NCI-H460 (cell line): ENCODE measurements around the gene ALPP. TPM values are rescaled to one million over a fixed set of nuclear protein-coding genes. Genes with fewer than 3 reads are reported as not detected.
A peak's percentile ranks its signal among the peaks of the same experiment; 100 is the strongest.
"Not testable (repeated sequence)": the region's sequence is repeated elsewhere in the genome, so short reads cannot be mapped to it uniquely, and the experiment has no call there.

Experiments
- DNase-seq: peaks from one replicate; pipeline ENCODE4 v3.0.0-alpha.2; 2016; ENCODE audit warnings: low read depth; ENCODE audit errors: extremely low read depth
- total RNA-seq: library from RNA; depleted of rRNA; stranded (reverse); fragments of >200 nt; shearing (Covaris generic); gene quantifications from 2 replicates; pipeline ENCODE4 v1.2.3, GENCODE V29; 2014

ALPP gene
- total RNA-seq, 1 experiment from 2014 or later: not detected

- DNase-seq: not testable (repeated sequence)
These were observed 1.3 kb downstream of the ALPP start for GRCh38 chr2:232379610-232380590.

- not testable (repeated sequence) for DNase-seq
These were observed 2.9 kb downstream of the ALPP start for GRCh38 chr2:232381204-232382031.

GRCh38 chr2:232382331-232383225 is 4.0 kb downstream of the ALPP start:
- no peak for DNase-seq

GRCh38 chr2:232384466-232384865 is 5.9 kb downstream of the ALPP start:
- no peak for DNase-seq

- DNase-seq: not testable (repeated sequence)
These were observed 6.5 kb downstream of the ALPP start for GRCh38 chr2:232385058-232385457.

- DNase-seq: no peak
These were observed 7.3 kb downstream of the ALPP start for GRCh38 chr2:232385660-232386489.

GRCh38 chr2:232386490-232386739 is 7.9 kb downstream of the ALPP start:
- no peak for DNase-seq

GRCh38 chr2:232386740-232387450 is 8.3 kb downstream of the ALPP start:
- DNase-seq: peak; percentile 16

- no peak for DNase-seq
These were observed 9.1 kb downstream of the ALPP start for GRCh38 chr2:232387451-232388171.

GRCh38 chr2:232388324-232388891 is 9.9 kb downstream of the ALPP start:
- no peak for DNase-seq

GRCh38 chr2:232389327-232389726 is 10.8 kb downstream of the ALPP start:
- DNase-seq: no peak

GRCh38 chr2:232390661-232391060 is 12.1 kb downstream of the ALPP start:
- DNase-seq: no peak

GRCh38 chr2:232393556-232393955 is 15.0 kb downstream of the ALPP start:
- DNase-seq: no peak

GRCh38 chr2:232394431-232394830 is 15.9 kb downstream of the ALPP start:
- DNase-seq: not testable (repeated sequence)

- no peak for DNase-seq
These were observed 17.0 kb downstream of the ALPP start for GRCh38 chr2:232395586-232395985.

- no peak for DNase-seq
These were observed 18.1 kb downstream of the ALPP start for GRCh38 chr2:232396683-232397082.

- DNase-seq: no peak
These were observed 19.9 kb downstream of the ALPP start for GRCh38 chr2:232398293-232399034.
